AG09309 (cell line): Measurements from ENCODE around the gene WFDC1.

Experiments
- DNase-seq: peaks from one replicate; pipeline ENCODE4 v3.0.0-alpha.2; 2010; ENCODE audit warnings: low read depth
- H3K4me3 ChIP-seq: 2 replicates; pipeline ENCODE4 v1.5.1; 2011; ENCODE audit warnings: mild to moderate bottlenecking, low read depth, low read length, moderate library complexity; ENCODE audit not compliant: control insufficient read depth
- TF ChIP-seq, protein P1 (sequence below): IDR thresholded peaks from 2 replicates; pipeline ENCODE4 v1.5.1; 2011; ENCODE audit warnings: mild to moderate bottlenecking, low read depth, low read length, inconsistent platforms; ENCODE audit not compliant: insufficient read depth, control insufficient read depth; ENCODE audit errors: missing control alignments

The WFDC1 gene

DNA sequence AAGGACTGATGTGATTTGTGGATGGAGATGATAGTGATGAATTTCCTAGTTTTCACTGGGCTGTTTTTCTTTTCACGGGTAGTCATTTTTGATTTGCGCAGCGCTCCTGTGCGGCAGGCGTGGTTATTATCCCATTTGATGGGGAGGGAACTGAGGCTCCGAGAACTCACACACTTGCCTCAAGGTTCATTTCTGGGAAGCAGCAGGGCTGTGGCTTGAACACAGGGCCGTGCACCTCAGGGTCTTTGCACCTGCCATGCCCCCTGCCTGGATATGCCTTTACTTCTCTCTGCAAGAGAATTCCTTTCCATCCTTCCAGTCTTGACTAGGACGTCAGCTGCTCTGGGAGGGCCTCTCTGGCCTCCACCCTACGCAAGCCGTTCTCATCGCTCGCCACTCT lies 16.3 kb upstream of the WFDC1 start:
- TF ChIP-seq, protein P1, sequence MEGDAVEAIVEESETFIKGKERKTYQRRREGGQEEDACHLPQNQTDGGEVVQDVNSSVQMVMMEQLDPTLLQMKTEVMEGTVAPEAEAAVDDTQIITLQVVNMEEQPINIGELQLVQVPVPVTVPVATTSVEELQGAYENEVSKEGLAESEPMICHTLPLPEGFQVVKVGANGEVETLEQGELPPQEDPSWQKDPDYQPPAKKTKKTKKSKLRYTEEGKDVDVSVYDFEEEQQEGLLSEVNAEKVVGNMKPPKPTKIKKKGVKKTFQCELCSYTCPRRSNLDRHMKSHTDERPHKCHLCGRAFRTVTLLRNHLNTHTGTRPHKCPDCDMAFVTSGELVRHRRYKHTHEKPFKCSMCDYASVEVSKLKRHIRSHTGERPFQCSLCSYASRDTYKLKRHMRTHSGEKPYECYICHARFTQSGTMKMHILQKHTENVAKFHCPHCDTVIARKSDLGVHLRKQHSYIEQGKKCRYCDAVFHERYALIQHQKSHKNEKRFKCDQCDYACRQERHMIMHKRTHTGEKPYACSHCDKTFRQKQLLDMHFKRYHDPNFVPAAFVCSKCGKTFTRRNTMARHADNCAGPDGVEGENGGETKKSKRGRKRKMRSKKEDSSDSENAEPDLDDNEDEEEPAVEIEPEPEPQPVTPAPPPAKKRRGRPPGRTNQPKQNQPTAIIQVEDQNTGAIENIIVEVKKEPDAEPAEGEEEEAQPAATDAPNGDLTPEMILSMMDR = no peak
- DNase-seq = no peak
- H3K4me3 ChIP-seq = no peak overlapping the region

DNA sequence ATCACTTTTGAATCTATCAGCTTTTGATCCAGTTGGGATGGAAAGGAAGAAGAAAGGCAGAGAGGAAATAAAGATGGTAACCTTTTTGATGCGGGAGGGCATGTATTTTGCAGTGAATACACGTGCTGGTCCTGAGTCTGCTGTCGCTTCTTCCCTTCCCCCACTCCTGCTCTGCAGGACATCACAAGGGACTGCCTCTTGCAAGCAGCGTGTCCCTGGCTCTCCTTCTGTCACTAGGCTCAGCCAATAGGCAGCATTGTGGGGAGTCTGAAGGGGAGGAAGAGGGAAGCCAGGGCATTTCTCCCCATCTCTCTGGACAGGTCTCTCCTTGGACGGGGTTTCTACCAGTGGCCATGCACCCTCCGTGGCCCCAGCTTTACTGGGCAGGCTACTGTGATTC lies 15.7 kb upstream of the WFDC1 start:
- TF ChIP-seq, protein P1 = no peak
- DNase-seq = no peak
- H3K4me3 ChIP-seq = no peak overlapping the region

DNA sequence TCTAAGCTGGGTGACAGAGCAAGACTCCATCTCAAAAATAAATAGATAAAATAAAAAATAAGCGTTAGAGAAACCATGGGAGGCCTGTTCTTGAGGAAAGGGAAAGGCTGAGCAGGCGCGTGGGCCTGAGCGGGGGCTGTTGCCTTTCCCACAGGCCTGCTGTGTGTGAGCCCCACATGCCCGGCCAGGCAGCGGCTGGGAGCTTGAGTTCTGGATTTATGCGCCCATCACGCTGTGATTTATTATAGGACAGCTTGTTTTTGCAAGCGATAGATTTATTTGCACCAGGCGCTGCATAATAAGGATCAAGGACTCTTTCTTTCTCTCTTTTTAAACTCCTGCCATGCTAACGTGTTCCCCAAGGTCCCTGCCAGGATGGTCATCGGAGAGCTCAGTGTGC lies 14.8 kb upstream of the WFDC1 start:
- no peak for DNase-seq
- TF ChIP-seq, protein P1 = no peak
- H3K4me3 ChIP-seq = no peak overlapping the region

DNA sequence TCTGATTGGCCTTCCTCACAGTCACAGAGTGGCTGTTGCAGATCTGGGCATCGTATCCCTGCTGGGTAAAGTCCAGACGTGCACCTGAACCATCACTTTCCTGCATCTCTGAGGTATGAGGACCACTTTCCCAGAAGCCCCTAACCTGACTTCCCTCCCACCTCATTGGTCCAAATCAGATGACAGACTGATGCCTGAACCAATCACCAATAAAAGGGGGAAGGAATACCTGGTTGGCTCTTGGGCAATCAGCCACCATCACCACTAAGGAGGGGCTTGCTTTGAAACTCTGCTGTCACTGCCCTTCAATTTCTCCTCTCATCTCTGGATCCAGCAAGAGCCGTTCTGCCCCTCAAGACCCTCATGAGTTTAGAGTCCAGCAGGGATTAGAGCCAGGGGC lies 13.6 kb upstream of the WFDC1 start:
- DNase-seq = no peak
- no peak overlapping the region for H3K4me3 ChIP-seq
- TF ChIP-seq, protein P1 = no peak

DNA sequence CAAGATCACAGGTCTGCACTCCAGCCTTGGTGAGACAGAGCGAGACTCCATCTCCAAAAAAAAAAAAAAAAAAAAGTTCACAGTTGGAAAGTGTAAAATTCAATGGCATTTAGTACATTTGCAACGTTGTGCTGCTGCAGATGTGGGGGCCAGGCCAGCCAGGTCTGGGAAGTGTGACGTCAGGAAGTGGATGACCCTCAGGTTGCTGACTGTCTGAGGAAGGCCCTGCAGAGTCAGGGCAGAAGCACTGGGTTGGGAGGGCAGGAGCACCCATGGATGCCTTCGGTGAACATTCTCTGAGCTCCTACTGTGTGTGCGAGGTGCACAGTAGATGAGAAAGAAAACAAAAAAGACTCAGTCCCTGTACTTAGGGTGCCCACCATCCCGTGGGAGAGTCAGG lies 12.1 kb upstream of the WFDC1 start:
- no peak overlapping the region for H3K4me3 ChIP-seq
- no peak for DNase-seq
- TF ChIP-seq, protein P1 = no peak

DNA sequence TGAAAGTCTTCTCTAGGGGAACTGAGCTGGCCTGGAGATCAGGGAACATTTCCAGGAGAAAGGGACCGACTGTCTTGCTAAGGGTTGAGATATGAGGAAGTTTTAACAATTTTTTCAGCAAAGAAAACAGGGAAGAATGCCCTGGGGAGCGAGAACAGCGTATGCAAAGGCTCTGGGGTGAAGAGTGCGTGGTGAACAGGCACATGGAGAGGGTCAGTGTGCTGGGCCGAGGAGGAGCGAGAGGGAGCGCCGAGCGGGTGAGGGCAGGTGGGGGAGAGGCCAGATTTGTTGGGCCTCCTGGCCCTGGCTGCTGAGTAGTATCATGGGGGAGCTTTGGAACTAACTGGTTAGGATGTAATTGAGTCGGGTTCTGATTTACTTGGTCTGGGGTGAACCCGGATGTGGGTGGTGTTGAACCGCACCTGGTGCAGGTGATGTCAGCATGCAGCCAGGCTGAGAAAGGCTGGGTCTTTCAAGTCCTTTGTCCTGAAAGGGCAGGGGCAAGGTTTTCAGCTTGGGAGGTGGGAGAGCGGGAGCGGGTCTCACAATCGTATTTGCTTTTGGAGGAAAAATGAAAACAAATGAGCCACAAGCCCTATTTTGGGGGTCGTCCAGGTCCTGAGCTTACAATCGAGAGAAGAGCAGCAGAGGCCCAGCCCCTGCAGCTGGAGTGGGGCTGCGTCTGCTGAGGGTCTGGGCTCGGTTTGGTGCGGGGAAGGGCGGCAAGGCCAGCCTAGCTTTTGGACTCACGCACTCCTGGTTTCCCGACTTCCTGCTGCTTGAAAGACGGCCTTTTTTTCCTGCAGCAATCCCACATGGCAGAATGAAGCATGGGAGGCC lies 11.1 kb upstream of the WFDC1 start:
- no peak for DNase-seq
- TF ChIP-seq, protein P1 = no peak
- no peak overlapping the region for H3K4me3 ChIP-seq
